ENCODE measurements around the gene C1orf167. TPM values are rescaled to one million over a fixed set of nuclear protein-coding genes. Genes with fewer than 3 reads are reported as not detected.

C1orf167 gene
- polyA plus RNA-seq, 3 donors = 0.05 TPM; not detected in 2

GRCh38 chr1:11771481-11772043 lies 9.6 kb downstream of the C1orf167 start:
- DNase-seq = no peak

GRCh38 chr1:11772458-11772857 lies 10.5 kb downstream of the C1orf167 start:
- Histone ChIP-seq H3K9me3 (replicated peaks in 1 of 2; ENCODE audit: control insufficient read depth in 1 of 2, insufficient read depth in 1 of 2, low read length in 2 of 2) (no peaks in the 10 kb centered on the region), H3K27ac (ENCODE audit: low read depth in 1 of 2, low read length in 2 of 2) (no peak overlapping the region), H4K20me1 (ENCODE audit: insufficient read depth, low read length) (no peaks in the 10 kb centered on the region), H3K36me3 (replicated peaks in 1 of 2; ENCODE audit: control insufficient read depth in 1 of 2, insufficient read depth in 2 of 2, low read length in 2 of 2) (no peaks in the 10 kb centered on the region), H3K79me2 (ENCODE audit: insufficient read depth, low read length) (no peaks in the 10 kb centered on the region), H3K4me2 (replicated peaks; ENCODE audit: extremely low read depth, low read length, poor library complexity, severe bottlenecking) (no peak overlapping the region), H2AFZ (ENCODE audit: insufficient read depth, low read depth, low read length, poor library complexity, severe bottlenecking) (peak overlapping the region; percentile 6), H3K9ac (ENCODE audit: insufficient read depth, low read length, poor library complexity, severe bottlenecking) (no peak overlapping the region), H3K4me1 (ENCODE audit: control insufficient read depth in 1 of 2, insufficient read depth in 2 of 2, low read length in 2 of 2) (peaks cover 4 to 10% of the 10 kb centered on the region in 2 donors), H3K4me3 (replicated peaks in 1 of 3; ENCODE audit: low read depth in 2 of 3, low read length in 3 of 3) (no peak overlapping the region), H3K27me3 (ENCODE audit: control insufficient read depth in 2 of 2, insufficient read depth in 2 of 2, low read length in 2 of 2) (no peaks in the 10 kb centered on the region)
- Mint-ChIP-seq H3K9me3 (no peaks in the 10 kb centered on the region), H3K4me3 (no peak overlapping the region), H3K27me3 (ENCODE audit: low read depth in 3 of 3) (peaks cover 0 to under 1% (median 0%) of the 10 kb centered on the region in 3 donors), H3K36me3 (no peaks in the 10 kb centered on the region), H3K4me1 (peaks cover 6% of the 10 kb centered on the region), H3K27ac (peak overlapping the region in 1 of 7 donors; percentile 2)
- intact Hi-C loops (cut with micrococcal nuclease) = no loop called here
- no peak for DNase-seq
- WGBS (ENCODE audit: insufficient coverage) = no CpG with 5 or more reads among the region's 5 CpGs
- TF ChIP-seq CTCF (IDR thresholded peaks at IDR 0.05) = no peak

More at GRCh38 chr1:11771481-11772043, 9.6 kb downstream of the C1orf167 start:
- no peak overlapping the region for H3K27ac ChIP-seq (ENCODE audit: low read depth in 1 of 2, low read length in 2 of 2)
- Mint-ChIP-seq H3K4me3 (no peak overlapping the region), H3K9me3 (no peaks in the 10 kb centered on the region), H3K27ac (no peak overlapping the region), H3K4me1 (peaks cover 6% of the 10 kb centered on the region), H3K36me3 (no peaks in the 10 kb centered on the region), H3K27me3 (ENCODE audit: low read depth in 3 of 3) (peaks cover 0 to 5% (median 0%) of the 10 kb centered on the region in 3 donors)
- no peaks in the 10 kb centered on the region for H4K20me1 ChIP-seq (ENCODE audit: insufficient read depth, low read length)
- H3K36me3 ChIP-seq (replicated peaks in 1 of 2; ENCODE audit: control insufficient read depth in 1 of 2, insufficient read depth in 2 of 2, low read length in 2 of 2) = no peaks in the 10 kb centered on the region
- no peak overlapping the region for H3K4me2 ChIP-seq (replicated peaks; ENCODE audit: extremely low read depth, low read length, poor library complexity, severe bottlenecking)
- H3K4me3 ChIP-seq (replicated peaks in 1 of 3; ENCODE audit: low read depth in 2 of 3, low read length in 3 of 3) = no peak overlapping the region
- no peak for TF ChIP-seq CTCF (IDR thresholded peaks at IDR 0.05)
- H3K9me3 ChIP-seq (replicated peaks in 1 of 2; ENCODE audit: control insufficient read depth in 1 of 2, insufficient read depth in 1 of 2, low read length in 2 of 2) = no peaks in the 10 kb centered on the region
- 71% methylated on average over 9 of the region's 11 CpGs for WGBS (ENCODE audit: insufficient coverage)
- H3K4me1 ChIP-seq (ENCODE audit: control insufficient read depth in 1 of 2, insufficient read depth in 2 of 2, low read length in 2 of 2) = peaks cover 4 to 10% of the 10 kb centered on the region in 2 donors
- no peaks in the 10 kb centered on the region for H3K79me2 ChIP-seq (ENCODE audit: insufficient read depth, low read length)
- intact Hi-C loops (cut with micrococcal nuclease) = no loop called here
- no peak overlapping the region for H3K9ac ChIP-seq (ENCODE audit: insufficient read depth, low read length, poor library complexity, severe bottlenecking)
- no peak overlapping the region for H2AFZ ChIP-seq (ENCODE audit: insufficient read depth, low read depth, low read length, poor library complexity, severe bottlenecking)
- H3K27me3 ChIP-seq (ENCODE audit: control insufficient read depth in 2 of 2, insufficient read depth in 2 of 2, low read length in 2 of 2) = no peaks in the 10 kb centered on the region

Measured in CD14-positive monocyte (primary cell).